ENCODE data around the gene TRMU.

DNA sequence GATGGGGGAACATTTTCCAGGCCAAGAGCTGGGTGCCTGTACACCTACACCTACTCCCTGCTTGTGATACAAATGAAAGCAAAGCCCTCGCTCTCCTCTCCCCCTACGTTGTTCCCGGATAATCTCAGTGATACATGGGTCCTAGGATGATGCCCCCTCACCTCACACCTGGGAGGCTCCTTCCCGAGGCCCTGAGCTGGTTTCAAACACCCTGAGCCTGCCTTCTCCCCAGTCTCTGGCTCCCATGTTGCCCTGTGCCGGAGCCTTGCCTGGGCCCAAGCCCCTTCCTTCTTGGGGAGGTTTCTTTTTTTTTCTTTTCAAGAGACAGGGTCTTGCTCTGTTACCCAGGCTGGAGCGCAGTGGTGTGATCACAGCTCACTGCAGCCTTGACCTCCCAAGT, 23.3 kb downstream of the TRMU start:
- TF ChIP-seq, protein P1, sequence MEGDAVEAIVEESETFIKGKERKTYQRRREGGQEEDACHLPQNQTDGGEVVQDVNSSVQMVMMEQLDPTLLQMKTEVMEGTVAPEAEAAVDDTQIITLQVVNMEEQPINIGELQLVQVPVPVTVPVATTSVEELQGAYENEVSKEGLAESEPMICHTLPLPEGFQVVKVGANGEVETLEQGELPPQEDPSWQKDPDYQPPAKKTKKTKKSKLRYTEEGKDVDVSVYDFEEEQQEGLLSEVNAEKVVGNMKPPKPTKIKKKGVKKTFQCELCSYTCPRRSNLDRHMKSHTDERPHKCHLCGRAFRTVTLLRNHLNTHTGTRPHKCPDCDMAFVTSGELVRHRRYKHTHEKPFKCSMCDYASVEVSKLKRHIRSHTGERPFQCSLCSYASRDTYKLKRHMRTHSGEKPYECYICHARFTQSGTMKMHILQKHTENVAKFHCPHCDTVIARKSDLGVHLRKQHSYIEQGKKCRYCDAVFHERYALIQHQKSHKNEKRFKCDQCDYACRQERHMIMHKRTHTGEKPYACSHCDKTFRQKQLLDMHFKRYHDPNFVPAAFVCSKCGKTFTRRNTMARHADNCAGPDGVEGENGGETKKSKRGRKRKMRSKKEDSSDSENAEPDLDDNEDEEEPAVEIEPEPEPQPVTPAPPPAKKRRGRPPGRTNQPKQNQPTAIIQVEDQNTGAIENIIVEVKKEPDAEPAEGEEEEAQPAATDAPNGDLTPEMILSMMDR (IDR thresholded peaks at IDR 0.05; ENCODE audit: poor library complexity) = no peak
- TF ChIP-seq EZH2phosphoT487 (IDR thresholded peaks at IDR 0.05; ENCODE audit: low read depth, severe bottlenecking, unreplicated experiment) (no peak), EZH2 (IDR thresholded peaks at IDR 0.05; ENCODE audit: borderline replicate concordance) (no peak)

Data from hepatocyte (in vitro differentiated cells).